HL-60/S4 (cell line): Measurements from ENCODE around the gene GNL3.
"Not testable (repeated sequence)": the region's sequence is repeated elsewhere in the genome, so short reads cannot be mapped to it uniquely, and the experiment has no call there.

ENCODE experiments used
- in situ Hi-C: fragments of 300-500 bp; cut with MboI; formaldehyde crosslinking; loops from 2 replicates; pipeline ENCODE4 v1.14.3; 2022; ENCODE audit warnings: low sequenced_read_pairs

GNL3 gene, protein sequence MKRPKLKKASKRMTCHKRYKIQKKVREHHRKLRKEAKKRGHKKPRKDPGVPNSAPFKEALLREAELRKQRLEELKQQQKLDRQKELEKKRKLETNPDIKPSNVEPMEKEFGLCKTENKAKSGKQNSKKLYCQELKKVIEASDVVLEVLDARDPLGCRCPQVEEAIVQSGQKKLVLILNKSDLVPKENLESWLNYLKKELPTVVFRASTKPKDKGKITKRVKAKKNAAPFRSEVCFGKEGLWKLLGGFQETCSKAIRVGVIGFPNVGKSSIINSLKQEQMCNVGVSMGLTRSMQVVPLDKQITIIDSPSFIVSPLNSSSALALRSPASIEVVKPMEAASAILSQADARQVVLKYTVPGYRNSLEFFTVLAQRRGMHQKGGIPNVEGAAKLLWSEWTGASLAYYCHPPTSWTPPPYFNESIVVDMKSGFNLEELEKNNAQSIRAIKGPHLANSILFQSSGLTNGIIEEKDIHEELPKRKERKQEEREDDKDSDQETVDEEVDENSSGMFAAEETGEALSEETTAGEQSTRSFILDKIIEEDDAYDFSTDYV

DNA sequence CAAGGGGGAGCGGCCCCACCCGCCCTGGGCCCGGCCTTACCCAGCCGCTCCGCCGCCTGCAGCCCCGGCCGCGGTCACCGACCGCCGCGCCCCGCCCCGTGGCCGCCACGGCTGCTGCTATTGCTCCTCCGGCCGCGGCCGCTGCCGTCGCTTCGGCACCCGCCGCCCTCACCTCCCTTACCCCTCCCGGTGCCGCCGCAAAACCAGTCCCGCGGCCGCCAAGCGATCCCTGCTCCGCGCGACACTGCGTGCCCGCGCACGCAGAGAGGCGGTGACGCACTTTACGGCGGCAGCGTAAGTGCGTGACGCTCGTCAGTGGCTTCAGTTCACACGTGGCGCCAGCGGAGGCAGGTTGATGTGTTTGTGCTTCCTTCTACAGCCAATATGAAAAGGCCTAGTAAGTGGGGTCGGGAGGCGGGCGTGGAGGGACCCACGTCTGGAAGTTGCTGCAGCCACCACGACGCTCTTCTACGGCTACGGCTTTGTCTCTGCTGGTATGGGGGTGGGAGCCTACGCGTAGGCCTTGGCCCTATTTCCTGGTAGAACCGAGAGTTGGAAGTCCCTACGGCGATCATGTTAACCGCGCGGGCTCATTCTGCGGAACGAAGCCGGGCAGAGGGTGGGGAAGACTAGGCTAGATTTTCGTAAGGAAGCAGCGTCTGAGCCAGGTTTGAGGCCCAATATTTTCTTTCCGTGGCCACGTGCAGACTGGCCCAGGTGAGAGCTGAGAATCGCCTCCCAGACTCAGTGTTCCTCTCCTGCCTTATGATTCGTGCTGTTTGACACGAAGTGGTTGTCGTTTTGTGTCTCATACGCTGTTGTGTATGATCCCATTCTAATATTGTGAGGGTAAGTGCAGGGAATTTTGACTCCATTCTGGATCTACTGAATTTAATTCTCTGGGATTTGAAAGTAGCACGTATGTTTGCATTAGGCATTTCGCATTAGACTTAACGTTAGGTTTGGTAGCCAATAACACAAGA, at the start of gene GNL3, which contains the start of gene PBRM1:
Gene GNL3, plus strand, starts transcription at position 324 of the 983 bp plus-strand sequence. Its CDS starts 61 bp downstream, at position 385.
Gene PBRM1, minus strand, starts transcription at position 205 of the 983 bp plus-strand sequence.
- in situ Hi-C loops = loop anchor here (10.0 kb wide), 1 partner anchor 211 kb away; no protein-coding TSS in a partner anchor

DNA sequence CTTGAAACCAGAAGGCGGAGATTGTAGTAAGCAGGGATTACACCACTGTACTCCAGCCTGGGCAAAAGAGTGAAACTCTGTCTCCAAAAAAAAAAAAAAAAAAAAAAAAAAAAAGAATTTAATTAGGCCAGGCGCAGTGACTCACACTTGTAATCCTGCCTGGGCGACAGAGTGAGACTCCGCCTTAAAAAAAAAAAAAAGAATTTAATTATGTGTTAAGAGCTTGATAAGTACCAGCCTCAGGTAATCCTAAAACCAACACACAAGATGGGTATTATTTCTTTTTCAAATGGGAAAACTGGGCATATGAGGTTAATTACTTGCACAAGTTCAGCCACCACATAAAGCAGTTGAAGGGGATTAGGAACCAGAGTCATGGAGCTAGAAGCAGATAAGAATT, 49.2 kb upstream of the GNL3 start:
- in situ Hi-C loops = no loop called here

DNA sequence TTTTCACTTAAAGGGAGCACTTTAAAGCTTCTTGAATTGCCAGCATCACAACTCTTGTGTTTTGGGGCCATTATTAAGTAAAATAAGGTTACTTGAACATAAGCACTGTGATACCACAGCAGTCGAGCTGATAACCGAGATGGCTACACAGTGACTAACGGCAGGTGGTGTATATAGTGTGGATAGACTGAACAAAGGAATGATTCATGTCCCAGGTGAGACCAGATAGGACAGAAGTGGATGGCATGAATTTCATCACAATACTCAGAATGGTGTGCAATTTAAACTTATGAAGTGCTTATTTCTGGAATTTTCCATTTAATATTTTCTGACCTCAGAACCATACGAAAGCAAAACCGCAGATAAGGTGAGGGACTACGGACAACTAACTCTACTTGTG, 40.3 kb upstream of the GNL3 start:
- in situ Hi-C loops = no loop called here

DNA sequence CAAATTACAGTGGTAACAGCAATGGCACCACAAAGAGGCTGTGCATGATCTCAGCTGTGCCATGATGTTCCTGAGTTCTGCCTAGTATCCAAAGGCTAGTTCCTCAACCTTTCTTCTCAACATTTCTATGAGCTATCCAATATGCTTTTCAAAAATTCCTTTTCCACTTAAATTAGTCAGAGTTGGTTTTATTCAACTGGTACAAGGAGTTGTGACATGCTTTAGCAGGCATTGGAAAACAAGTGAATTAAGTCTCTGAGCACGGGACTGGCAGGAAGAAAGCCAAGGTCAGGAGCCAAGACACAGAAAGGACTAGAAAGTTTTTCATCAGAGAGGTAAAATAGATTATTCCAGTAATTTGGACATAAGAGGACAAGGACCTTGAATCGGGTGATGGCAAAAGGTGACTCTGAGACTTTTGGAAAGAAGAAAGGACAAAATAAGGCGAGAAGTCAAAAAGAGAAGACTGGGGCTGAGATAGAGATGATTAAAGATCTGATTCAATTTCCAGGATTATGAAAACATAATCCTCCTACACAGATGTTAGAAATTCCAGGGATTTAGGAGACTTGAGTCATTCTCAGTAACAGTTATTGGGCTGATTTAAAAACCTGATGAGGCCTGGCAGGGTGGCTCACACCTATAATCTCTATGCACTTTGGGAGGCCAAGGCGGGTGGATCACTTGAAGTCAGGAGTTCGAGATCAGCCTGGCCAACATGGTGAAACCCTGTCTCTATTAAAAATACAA, 36.2 kb upstream of the GNL3 start:
- in situ Hi-C loops = no loop called here

DNA sequence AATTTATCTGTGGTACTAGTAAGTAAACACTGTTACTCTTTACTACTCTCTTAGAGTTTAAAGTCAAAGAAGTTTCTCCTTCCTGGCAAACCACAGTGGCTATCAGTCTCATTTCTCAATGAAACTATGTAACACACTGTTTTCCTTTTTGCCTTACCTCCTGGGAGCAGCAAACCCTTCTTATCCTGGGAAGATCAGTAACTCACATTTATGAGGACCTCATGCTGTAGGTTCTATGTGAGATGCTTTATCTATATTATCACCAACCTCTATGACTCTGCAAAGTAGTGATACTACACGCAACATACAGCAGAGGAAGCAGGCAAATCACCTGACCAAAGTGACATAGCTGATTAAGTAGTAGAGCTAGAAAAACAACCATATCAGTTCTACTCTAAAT, 35.4 kb upstream of the GNL3 start:
- in situ Hi-C loops = no loop called here

DNA sequence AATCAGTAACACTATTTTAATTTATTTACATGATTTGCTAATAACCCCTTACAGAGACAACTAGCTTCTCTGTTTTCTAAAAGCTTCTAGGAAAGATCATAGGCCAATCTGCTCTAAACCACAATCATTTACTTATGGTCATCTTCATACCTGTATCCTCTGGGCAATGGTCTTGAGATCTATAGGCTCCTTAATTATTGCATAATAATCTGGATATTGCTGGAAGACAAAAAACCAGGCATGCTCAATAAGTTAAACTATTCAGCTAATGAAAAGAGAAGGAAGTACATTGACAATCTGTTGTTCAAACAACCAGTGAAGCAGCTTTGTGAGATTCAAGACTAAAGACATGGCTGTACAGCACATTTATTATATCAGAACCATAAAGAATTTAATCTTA, 34.2 kb upstream of the GNL3 start:
- in situ Hi-C loops = no loop called here

DNA sequence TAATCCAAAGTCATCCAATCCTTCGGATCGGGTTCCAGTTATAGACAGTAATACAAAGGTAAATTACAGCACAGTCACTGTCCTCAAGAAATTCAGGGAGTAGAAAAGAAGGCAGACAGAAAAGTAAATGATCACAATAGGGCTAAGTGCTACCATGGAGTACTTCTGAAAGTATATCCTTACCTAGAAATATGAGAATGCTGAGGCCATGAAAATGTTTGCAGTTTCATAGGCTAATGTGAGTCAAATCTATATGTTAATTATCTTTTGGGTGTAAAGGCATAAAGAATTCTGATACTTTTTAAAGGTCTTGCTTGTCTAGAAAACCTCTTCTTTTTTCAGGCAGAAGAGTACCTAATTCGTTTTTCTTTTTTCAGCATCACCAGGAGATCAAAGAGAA, 29.9 kb upstream of the GNL3 start:
- in situ Hi-C loops = no loop called here

DNA sequence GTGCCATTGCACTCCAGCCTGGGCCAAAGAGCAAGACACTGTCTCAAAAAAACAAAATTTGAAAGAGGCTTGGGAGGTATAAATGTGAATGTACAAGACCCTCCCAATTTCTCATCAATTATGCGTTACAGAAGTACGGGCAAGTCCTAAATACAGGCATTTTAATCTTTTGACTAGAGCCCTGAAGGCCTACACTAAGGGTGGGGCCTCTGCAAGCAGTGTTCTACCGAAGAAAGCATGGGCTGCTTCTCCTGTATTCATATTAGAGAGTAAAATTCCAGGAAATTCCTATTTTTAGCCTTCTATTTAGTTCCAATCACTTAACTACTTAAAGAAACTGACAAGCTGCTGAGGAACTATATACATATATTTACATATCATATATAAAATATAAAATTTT, 25.8 kb upstream of the GNL3 start:
- in situ Hi-C loops = no loop called here

DNA sequence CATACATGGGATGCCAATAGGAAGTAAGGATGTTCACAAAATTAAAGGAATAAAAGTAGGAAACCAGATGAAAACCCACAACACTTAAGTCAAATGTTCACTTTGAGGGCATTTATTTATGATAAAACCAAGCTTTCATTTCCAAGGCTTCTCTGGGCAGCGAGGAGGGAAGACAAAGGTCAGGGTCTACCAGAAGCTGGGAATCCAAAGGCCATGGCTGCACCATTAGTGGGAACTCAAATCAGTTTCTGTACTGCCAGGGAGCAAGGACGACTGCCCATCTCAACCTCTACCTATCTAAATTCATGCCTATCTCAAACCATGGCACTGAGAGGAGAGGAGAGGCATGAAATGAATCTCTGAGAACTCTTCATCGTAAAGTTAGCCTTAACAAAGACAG, 22.7 kb upstream of the GNL3 start:
- in situ Hi-C loops = no loop called here

DNA sequence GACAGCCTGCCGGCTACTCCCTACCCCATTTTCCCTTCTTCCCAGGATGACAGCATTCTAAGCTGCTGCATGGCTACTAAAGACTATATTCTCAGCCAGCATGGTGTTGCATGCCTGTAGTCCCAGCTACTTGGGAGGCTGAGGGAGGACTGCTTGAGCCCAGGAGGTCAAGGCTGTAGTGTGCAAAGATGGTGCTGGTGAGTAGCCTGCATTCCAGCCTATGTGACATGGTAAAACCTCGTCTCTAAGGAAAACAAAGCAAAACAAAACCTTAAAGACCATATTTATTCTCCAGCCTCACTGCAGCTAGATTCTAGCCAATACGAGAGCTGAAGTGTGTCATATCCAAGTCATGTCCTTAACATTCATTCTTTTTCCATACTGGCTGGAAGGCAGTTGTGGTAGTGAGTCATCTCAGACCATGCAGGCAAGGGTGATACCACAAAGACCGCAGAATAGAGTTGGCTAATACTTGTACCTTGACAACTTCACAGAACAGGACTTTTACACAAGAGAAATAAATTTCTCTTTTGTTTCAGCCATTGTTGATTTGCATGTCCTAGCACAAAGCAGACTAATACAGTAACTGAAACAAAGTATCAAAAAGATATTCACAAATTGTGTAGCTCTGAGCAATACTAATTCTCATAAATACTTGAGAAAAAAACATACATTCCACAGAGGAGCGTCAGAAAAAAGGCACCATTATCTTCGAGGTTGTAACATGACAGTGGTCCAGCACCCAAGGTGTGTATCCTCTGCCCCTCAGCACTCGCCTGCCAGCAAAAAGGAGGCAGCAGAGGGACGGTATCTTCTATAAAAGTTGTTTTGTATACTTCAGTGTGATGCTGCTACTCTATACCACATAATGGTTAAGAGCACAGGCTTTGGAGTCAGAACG, 15.0 kb upstream of the GNL3 start:
- in situ Hi-C loops = no loop called here

DNA sequence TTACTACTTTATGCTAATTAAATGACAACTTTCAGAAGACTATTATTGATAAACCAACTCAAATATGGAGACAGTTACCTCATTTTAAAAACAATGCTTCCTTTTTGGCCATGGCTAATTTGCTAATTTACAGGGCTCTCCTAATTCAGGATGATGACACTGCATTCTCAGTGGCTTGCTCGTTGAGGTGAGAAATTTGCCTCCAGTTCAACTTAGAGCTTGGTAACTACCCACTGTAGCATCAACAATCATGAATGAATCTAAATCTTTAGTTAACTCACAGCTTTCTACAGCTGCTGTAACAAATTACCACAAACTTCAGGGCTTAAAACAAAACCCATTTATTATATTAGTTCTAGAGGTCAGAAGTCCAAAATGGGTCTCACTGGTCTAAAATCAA, 14.2 kb upstream of the GNL3 start:
- in situ Hi-C loops = no loop called here

DNA sequence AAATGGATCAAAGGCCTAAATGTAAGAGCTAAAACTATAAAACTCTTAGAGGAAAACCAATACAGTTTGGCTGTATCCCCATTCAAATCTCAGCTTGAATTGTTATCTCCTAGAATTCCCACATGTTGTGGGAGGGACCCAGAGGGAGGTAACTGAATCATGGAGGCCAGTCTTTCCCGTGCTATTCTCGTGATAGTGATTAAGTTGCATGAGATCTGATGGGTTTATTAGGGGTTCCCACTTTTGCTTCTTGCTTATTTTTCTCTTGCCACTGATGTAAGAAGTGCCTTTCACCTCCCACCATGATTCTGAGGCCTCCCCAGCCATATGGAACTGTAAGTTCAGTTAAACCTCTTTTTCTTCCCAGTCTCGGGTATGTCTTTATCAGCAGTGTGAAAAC, 9.6 kb upstream of the GNL3 start:
- in situ Hi-C loops = not testable (repeated sequence)

DNA sequence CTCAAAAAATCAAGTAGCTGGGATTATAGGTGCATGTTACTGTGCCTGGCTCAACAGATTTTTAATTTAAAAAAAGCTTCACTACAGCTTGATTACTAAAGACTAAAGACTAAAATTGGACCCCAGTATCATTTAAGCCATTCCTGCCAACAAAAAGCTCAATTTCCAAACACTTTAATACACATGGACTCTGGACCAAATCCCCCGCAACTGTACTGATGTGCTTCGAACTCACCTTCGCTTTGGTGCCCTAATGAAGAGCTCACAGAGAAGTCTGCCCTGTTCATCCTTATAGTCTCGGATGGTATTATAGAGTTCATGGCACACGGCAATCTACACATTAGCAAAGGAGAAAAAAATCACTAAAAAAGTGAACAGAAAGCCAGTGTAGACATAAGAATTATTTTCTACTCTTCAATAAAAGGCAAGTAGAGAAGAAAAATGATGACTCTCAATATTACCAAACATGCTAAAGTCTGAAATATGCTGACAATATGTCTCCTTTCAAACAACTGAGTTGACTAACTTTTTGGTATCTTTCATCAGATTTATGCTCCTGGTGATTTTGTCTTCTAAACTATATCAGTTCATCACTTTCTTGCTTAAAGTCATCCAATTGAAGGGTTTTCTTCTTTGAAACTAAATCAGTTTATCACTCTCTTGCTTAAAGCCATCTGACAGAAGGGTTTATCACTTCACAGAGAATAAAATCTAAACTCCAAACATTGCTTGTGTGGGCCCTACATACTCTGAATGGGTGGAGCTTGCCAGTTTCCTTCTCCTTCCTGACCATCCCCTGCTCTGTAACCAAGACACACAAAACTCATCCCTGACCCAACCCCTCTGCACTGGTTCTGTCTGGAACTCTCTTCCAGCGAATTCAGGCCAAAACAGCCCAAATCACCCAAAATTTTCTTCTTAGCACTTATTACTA, 7.3 kb upstream of the GNL3 start:
- in situ Hi-C loops = no loop called here

DNA sequence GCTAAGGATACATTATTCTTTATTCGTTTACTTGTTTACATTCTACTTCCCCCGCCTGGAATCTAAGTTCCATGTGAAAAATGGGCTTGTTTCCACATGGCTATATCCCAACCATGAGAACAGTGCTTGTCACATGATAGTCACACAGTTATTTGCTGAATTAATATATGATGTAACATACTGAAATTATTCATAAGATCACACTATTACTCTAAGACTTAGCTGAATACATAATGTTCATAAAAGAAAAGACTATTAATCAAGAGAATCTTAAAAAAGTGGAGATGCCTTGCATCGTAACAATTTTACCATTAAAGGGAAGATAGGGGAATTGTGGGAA, 6.7 kb upstream of the GNL3 start:
- in situ Hi-C loops = no loop called here

DNA sequence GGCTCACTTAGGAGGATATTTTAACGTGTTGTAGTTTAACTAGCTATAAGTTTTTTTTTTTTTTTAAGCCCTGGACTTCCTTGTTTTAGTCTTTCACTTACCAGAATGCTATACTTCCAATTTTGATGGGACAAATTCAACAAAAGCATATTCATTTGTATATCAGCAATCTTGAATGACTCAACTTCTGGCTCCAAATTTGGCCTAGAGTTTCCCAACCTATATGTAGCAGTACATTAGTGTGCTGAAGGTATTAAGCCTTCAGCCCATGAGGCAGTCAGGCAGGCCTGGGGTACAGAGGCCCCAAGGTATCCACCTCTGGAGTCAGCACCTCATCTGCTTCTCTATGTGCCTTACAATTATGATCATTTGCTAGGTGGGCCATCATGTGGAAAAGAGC, 6.0 kb upstream of the GNL3 start:
- in situ Hi-C loops = loop anchor here (10.0 kb wide), 1 partner anchor 205 kb away; no protein-coding TSS in a partner anchor

DNA sequence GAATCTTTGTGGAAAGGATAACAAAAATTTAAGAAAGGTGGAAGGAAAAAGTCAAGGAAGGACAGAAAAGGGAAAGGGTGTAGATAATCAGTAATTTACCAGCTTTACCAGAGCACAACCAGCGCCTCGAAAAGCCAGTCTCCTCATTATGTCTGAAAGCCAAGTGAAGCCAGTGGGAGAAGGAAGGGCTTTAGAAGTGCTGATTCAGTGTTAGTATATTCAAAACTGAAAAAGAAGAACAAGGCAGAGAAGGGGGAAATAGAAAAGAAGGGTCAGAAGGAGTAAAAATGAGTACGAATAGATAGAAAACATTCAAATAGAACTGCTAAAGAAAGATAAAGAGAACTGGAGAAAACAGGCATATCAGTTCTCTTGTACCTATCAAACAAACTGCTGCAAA, 4.2 kb upstream of the GNL3 start:
- in situ Hi-C loops = loop anchor here (10.0 kb wide), 1 partner anchor 207 kb away; no protein-coding TSS in a partner anchor

DNA sequence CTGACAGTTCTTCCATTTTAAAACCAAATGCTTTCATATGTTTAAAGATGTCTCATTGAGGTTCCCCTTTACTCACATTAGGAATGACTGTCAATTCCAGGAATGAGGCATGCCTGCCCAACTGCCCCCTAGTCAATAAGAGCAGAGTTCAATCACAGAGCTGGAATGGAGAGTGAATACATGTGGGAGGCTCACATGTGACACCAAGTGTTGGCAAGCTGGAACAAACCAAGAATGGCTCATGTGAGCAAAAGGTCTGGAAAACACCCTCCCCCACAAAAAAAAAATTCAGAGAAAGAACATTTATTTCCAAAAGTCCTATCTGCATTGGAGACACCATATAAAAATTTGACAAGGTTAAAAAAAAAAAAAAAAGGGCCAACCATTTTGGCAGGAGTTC, 3.8 kb upstream of the GNL3 start:
- in situ Hi-C loops = loop anchor here (10.0 kb wide), 1 partner anchor 207 kb away; no protein-coding TSS in a partner anchor

DNA sequence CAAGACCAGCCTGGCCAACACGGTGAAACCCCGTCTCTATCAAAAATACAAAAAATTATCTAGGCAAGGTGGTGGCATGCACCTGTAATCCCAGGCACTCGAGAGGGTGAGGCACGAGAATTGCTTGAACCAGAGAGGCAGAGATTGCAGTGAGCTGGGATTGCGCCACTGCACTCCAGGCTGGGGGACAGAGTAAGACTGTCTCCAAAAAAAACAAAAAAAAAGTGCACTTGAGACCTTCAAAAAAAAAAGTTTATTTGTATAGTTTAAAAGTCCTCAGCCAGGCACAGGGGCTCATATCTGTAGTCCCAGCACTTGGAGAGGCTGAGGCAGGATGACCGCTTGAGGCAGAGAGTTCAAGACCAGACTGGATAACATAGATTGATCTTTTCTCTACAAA, 2.2 kb upstream of the GNL3 start:
- in situ Hi-C loops = loop anchor here (10.0 kb wide), 1 partner anchor 209 kb away; no protein-coding TSS in a partner anchor
